MM.1S (cell line): Measurements from ENCODE around the gene EFHD2.

Experiments used
- EZH2 ChIP-seq: fragments of 300-600 bp; sonication (generic); optimal IDR thresholded peaks from 2 replicates; pipeline ENCODE3; 2017; ENCODE audit warnings: low read depth, mild to moderate bottlenecking, antibody characterized with exemption, low read length, mixed read lengths
- EZH2phosphoT487 ChIP-seq: fragments of 300-600 bp; sonication (generic); IDR thresholded peaks from 2 replicates; pipeline ENCODE4 v1.6.1; 2018; ENCODE audit warnings: antibody characterized with exemption, low read length
- TF ChIP-seq, protein P1 (sequence below): fragments of 300-600 bp; sonication (generic); IDR thresholded peaks from 2 replicates; pipeline ENCODE4 v1.5.1; 2016; ENCODE audit warnings: antibody characterized with exemption, low read length, mixed read lengths

DNA sequence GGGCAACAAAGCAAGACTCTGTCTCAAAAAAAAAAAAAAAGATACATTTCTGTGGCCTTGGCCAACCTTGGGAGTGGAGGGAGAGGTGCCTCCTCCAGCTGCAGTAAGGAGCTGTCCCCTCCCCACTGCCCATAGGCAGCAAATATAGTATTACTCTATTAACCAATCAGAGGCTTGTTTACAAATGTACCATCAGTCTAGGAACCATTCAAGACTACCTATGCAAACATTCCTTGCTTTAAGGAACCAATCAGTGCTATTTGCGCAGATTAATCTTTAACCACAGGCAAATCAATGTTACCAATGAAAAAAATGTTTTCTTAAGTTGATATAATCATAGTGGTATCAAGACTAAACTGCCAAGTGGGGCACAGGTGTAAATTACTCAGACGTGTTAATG, 47.9 kb downstream of the EFHD2 start:
- TF ChIP-seq, protein P1, sequence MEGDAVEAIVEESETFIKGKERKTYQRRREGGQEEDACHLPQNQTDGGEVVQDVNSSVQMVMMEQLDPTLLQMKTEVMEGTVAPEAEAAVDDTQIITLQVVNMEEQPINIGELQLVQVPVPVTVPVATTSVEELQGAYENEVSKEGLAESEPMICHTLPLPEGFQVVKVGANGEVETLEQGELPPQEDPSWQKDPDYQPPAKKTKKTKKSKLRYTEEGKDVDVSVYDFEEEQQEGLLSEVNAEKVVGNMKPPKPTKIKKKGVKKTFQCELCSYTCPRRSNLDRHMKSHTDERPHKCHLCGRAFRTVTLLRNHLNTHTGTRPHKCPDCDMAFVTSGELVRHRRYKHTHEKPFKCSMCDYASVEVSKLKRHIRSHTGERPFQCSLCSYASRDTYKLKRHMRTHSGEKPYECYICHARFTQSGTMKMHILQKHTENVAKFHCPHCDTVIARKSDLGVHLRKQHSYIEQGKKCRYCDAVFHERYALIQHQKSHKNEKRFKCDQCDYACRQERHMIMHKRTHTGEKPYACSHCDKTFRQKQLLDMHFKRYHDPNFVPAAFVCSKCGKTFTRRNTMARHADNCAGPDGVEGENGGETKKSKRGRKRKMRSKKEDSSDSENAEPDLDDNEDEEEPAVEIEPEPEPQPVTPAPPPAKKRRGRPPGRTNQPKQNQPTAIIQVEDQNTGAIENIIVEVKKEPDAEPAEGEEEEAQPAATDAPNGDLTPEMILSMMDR, result no peak
- TF ChIP-seq EZH2 (no peak), EZH2phosphoT487 (no peak)
